COLO829 (cell line): Measurements from ENCODE around the gene XRCC3.

Experiments used
- DNase-seq: peaks from one replicate; pipeline ENCODE4 v3.0.0; 2012; ENCODE audit warnings: low spot score

The XRCC3 gene

DNA sequence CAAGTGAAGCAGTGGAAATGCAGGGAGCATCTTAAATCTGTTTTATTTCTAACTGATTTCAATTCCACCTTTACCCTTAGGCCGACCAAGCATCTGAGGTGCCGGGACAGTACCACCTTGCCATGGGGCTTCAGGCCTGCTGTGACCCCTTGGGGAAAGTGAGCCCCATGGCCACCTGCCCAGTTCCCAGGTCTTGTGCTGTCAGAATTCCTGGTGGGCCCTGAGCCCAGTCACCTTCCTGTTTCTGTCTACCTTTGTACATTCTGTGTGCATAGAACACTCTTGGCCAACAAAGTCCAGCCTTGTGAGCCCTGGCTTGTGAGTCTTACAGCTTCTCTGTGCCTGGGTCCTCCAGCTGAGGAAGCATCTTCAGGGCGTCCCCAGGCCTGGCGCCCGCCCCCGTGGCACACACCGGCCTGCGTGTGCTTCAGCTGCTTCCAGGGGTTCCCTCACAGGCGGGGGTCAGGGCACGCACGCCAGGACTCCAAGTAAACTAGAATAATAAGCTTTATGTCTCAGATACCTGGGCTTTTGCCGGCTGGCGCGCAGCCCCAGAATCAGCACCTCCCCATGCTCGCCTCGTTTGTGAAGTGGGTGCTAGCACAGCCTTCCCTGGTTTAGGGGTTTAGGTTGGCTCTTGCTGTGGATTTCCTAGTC lies 10.6 kb upstream of the XRCC3 start:
- DNase-seq, result no peak

DNA sequence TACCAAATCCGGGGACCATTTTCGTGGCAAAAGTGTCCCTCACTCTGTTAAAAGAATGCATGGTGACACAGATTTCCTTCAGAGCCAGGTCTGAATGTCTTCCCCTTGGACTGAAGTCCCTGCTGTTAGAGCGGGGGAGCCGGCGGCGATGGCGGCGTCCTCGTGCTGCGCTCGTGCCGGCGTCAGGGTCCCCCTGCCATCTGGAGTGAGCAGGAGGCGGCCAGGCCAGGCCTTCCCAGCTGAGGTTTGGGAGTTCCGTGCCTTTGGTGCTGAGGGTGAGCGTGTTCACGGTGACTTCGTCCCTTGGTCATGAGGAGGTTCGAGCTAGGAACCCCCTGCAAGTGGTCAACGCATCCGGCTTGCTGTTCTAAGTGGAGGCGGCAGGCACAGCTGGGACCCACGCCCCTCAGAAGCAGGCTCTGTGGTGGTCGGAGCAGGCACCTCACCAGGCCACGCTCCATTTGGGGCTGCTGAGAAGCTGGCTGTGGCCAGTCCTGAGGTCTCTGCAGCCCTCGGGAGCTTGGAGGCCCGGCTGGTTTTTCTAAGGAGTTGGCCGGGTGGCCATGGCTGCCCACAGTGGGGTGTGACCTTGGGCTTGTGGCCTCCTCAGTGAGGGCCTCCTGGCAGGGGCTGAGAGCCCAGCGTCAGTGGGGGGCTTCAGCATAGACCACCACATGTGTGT lies 9.9 kb upstream of the XRCC3 start:
- DNase-seq, result no peak

- DNase-seq, result no peak
These were observed 8.9 kb upstream of the XRCC3 start for GRCh38 chr14:103724116-103724515.

DNA sequence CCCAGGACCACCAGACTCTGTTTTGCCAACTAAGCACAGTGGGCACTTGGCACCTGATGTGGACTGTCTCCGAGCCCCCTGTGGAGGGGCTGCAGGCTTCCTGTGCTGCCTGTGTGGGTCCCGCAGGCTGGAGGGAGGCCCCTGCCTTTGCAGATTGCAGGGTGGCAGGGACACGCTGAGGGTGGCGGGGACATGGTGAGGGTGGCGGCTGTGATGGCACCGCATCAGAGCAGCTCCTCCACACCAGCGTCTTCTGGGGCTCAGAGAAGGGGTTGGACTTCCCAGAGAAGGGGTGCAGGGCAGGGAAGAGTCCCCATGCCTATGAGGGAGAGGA lies 8.5 kb upstream of the XRCC3 start:
- DNase-seq, result no peak

- no peak for DNase-seq
These were observed 6.3 kb upstream of the XRCC3 start for GRCh38 chr14:103721334-103722120.

- no peak for DNase-seq
These were observed 4.5 kb upstream of the XRCC3 start for GRCh38 chr14:103719751-103720150.

DNA sequence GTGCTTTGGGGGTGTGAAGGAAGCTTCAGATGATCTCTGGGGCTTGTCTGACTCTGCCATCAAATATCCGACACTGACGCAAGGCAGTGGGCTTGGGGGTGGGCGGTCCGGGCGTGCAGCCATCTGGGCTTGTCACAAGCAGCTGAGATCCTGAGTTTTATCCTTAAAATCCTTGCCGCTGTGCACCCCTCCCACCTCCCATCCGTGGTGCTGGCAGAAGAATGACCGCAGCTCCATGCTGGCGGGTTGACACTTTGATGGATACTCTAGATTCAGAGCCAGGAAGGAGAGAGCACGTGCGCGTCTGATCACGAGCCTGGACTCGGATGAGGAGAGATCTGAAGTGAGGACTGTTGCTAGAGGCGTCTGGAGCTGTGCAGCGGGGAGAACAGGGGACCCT lies 3.3 kb upstream of the XRCC3 start:
- no peak for DNase-seq

DNA sequence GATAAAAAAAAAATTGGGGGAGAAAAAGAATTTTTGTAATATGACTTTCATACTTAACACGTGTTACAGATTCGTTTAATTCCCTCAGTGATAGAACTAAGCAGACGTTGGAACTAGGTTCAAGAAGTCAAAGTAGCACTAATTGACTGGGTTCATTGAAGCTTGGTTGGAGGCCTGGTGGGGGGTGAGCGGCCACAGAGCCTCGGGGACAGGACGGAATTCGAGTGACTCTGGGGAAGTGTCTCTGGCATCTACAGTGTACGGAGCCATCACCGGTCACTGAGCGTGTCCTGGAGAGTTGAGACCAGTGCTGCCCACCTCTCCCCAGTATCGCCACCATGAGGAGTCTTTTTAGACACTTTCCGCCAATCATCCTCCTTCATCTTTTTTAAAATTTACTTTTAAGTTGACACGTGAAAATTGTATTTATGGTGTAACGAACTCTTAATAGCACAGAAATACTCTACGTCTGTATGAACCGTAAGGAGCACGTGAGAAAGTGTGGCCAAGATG lies 1.7 kb upstream of the XRCC3 start:
- DNase-seq, result no peak

DNA sequence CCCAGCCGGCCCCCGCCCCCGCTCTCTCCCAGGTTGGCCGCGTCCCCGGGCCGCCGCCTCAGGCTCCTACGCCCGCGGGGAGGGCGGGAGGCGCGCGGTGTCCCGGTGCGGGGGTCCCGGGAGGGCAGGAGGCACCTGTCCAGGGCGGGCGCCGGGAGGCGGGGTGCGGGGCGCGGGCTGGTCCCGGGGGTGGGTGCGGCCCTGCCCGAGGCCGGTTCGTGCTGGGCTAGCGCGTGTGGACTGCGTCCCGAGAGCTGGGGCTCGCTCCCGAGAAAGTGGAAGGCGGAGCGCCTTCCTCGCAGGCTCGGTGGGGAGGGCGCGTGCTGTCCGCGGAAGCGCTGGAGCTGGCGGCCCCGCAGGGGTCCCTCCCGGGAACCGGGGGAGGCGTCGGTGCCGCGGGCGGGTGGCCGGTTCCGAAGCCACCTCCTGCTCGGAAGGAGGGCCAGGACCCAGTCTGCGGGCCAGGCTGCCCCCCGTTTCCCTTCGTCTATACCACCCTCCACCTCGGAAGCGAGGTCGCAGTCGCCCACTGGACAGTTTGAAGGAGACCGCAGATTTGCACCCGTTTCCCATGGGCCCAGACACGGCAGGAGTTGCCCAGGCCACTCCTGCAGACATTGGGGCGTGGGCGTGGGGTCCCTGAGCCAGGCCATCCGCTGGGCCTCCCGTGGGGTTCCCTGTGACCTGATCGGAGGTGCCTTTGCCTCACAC lies 995 bp upstream of the XRCC3 start:
- peak; percentile 30 for DNase-seq

DNA sequence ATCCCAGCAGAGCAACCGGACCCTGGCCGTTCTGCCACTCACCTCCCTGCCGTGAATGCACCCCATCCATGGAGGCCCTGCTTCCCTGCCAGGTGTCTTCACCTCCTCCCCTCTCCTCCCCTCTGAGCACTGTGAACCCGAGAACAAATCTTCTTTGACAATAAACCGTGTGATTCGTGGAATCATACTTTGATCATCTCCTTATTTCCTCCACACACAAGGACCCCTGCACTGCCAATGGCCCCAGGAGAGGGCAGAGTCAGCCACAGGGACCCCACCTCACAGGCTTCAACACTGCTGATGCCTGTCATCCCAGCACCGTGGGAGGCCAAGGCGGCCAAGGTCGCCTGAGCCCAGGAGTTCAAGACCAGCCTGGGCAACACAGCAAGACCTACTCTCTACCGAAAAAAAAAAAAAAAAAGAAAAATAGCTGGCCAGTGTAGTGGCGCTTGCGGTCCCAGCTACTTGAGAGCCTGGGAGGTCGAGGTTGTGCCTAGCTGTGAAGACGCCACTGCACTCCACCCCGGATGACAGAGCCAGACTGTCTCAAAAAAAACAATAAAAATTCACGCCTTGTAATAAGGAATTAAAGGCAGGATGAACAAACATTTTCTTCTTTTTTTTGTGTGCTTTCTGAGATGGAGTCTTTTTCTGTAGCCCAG lies 1.1 kb downstream of the XRCC3 start:
- no peak for DNase-seq

- no peak for DNase-seq
These were observed 1.8 kb downstream of the XRCC3 start for GRCh38 chr14:103713304-103714062.

DNA sequence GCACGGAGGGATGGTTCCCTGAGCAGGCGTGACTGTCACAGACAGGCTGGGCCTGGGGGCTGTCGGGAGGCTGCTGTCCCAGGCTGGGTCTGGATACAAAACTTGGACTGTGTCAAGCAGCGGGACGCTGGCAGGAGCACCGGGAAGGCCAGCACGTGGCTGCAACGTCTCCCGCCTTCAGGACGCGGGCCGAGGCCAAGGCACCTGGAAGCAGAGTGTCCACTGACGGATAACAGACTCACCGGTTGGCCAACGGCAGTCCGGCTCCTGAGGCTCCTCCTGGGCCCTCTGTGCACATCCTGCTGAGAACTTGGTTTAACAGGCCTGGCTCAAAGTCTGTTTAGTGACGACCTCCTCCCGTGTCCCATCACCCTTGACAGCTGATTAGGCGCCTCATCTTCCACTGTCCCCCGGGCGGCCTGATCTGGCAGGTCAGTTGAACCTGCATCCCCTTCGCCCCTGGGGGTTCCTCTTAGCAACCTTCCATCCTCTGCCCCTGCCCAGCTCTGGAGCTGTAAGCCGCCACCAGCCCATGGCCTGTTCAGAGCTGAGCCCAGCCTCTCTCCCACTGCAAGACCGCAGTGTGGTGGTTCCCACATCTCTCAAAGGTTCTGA lies 2.5 kb downstream of the XRCC3 start:
- no peak for DNase-seq

DNA sequence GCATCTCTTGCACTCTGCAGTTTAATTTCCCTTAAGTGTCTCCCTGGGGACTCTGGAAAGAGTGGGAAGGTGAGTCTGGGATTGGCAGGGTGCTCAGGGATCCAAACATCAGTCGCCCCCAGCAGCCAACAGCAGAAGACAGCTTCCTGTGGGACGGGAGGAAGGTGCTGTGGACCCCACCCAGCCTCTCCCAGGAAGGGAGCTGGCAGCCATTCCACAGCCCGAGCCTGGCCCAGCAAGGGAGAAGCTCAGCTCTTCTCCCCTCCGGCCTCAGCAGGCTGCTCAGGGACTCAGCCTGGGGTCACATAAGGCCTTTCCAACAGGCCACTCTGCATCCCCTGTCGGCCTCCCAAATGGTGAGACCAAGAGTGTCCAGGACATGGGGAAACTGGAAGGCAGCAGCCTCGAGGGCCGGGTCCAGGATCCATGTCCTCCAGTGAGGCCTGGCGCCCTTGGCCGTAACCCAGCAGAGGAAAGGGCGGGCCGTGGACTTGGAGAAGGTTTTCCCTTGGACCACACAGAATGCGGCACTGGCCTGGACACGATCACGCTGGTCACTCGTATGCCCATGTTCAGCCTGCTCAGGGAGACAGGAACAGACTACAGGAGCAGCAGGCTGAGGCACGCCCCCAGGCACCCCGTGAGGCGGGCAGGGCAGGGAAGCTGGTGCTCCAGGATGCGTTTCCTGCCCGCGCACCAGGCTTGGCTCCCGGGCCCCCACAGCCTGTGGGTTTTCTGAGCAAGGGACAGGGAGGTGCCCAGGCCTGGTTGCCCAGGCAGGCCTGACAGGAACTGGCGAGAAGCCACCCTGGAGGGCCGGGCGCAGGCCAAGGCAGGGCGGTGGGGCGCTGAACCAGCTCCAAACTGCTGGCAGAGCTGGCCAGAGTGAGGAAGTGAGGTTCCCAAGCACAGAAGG lies 3.5 kb downstream of the XRCC3 start:
- no peak for DNase-seq

- no peak for DNase-seq
These were observed 4.4 kb downstream of the XRCC3 start for GRCh38 chr14:103710771-103711377.

- no peak for DNase-seq
These were observed 5.4 kb downstream of the XRCC3 start for GRCh38 chr14:103709814-103710213.

DNA sequence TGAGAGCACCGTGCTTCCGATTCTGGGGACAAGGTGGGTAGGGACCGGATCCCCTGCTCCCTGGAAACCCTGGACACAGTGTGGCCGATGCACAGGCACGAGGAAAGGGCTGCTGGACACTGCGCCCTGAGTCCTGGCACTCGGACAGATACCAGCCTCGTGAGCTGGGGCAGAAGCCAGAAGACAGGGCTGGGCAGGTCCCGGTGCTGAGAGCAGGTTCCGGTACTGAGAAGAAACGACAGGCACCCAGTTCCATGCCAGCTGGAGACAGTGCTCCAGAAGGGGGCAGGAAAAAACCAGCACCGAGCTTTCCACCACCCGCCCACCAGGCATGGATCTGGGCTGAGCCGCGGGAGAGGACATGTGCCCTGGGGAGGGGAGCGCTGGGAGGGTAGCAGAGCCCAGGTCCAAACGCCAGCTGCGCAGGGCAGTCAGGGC lies 6.5 kb downstream of the XRCC3 start:
- no peak for DNase-seq

DNA sequence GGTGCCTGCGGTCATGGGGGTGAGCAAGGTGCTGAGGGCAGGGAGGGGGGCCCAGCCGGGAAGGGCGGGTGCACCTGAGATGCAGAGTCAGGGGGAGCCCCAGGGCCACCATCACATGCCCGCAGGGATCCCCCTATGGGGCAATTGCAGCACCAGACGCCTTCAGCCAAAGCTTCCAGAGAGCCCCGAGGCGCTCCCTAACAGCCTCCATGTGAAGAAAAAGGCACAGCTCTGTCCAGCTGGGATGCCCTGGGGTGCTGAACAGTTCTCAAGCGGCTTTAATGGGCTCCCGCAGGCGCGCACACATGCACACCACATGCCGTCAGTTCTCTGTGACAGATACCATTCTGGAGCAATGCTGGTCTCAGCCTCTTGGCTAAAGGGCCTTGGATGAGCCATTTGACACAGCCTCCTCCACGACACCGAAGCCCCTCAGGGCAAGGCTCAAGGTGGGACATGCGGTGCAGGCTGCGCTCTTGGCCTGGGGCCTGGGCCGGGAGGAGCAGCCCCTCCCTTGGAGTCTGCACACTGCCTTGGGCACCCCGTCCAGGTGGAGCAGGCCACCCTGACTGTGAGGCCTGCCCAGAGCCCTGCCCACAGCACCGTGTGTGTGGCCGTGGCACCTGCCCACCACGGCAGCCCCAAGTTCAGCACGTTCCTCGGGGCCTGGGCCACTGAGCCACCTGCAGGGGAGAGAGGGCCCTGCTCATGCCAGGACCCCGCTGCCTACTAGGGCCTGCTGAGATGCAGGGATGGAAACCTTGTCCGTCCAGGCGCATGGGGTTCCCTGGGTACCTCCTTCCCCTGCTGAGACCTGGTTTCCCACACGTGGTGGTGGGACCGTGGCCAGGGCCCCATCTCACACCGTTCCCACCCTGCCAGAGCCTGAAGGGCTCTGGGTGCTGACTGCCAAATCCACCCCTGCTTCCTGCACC lies 7.7 kb downstream of the XRCC3 start:
- DNase-seq, result no peak
